Peyer's patch (tissue), 4 donors: Measurements from ENCODE around the gene MSI2. TPM values are rescaled to one million over a fixed set of nuclear protein-coding genes. Genes with fewer than 3 reads are reported as not detected.

Experiments used
- DNase-seq, 3 donors: peaks; one replicate each; pipeline ENCODE4 v3.0.0-alpha.2; 2017 to 2019
- H3K27ac ChIP-seq, 4 donors: fragments of 200-600 bp; sonication (generic); one replicate each; pipeline ENCODE4 v1.5.1; 2016 to 2019
- H3K27me3 ChIP-seq, 2 donors: fragments of 200-600 bp; sonication (generic); one replicate each; pipeline ENCODE4 v1.5.1; 2019
- H3K36me3 ChIP-seq, 3 donors: fragments of 200-600 bp; sonication (generic); one replicate each; pipeline ENCODE4 v1.5.1; 2016 to 2019
- H3K4me1 ChIP-seq, 4 donors: fragments of 200-600 bp; sonication (generic); one replicate each; pipeline ENCODE4 v1.5.1; 2016 to 2019
- H3K4me3 ChIP-seq, 4 donors: fragments of 200-600 bp; sonication (generic); 1 replicate in 3 of 4; 2 replicates in 1 of 4; pipeline ENCODE4 v1.5.1; 2016 to 2019; ENCODE audit warnings: mild to moderate bottlenecking in 1 of 4
- H3K9me3 ChIP-seq, 4 donors: fragments of 200-600 bp; sonication (generic); one replicate each; pipeline ENCODE4 v1.5.1; 2016 to 2019; ENCODE audit warnings: mild to moderate bottlenecking in 1 of 4
- POLR2A ChIP-seq, 2 donors: fragments of 450-650 bp; IDR thresholded peaks; one replicate each; pipeline ENCODE4 v1.5.1; 2017; ENCODE audit warnings: antibody characterized with exemption in 2 of 2, mild to moderate bottlenecking in 2 of 2, moderate library complexity in 2 of 2
- total RNA-seq, 4 donors: library from RNA; depleted of rRNA; stranded (reverse); fragments of >200 nt; gene quantifications; one replicate each; pipeline ENCODE4 v1.1.0, GENCODE V29; 2016
- TF ChIP-seq, protein P1 (sequence below), 6 experiments: fragments of 450-650 bp in 4 of 6; fragments of 200-600 bp in 2 of 6; sonication (generic) in 1 of 6; IDR thresholded peaks; one replicate each; pipeline ENCODE4 v1.5.1; 2017 to 2019; ENCODE audit warnings: antibody characterized with exemption in 6 of 6, mild to moderate bottlenecking in 3 of 6, moderate library complexity in 1 of 6

MSI2 gene
- total RNA-seq, 4 donors from 2014 or later, result 25.9 to 39.0 (median 29.2) TPM

DNA sequence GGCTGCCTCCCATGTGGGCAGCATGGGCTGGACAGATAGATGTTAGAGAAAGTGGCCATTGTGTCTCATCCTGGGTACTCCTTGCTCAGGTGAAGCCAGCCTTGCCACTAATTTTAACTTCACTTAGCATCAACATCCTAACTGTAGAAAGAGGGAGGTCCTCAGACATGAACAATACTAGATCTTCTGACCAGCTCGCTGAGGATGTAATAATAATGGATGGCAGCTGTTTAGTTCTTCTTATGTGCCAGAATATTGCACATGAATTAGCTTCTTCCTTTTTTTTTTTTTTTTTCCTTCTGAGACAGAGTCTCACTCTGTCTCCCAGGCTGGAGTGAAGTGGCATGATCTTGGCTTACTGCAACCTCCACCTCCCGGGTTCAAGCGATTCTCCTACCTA, 256.4 kb downstream of the MSI2 start:
- Histone ChIP-seq H3K4me1 (no peaks in the 10 kb centered on the region), H3K9me3 (no peaks in the 10 kb centered on the region), H3K4me3 (no peak overlapping the region), H3K27ac (no peak overlapping the region), H3K27me3 (no peaks in the 10 kb centered on the region), H3K36me3 (no peaks in the 10 kb centered on the region)
- TF ChIP-seq POLR2A (IDR thresholded peaks at IDR 0.05), result no peak
- TF ChIP-seq, protein P1, sequence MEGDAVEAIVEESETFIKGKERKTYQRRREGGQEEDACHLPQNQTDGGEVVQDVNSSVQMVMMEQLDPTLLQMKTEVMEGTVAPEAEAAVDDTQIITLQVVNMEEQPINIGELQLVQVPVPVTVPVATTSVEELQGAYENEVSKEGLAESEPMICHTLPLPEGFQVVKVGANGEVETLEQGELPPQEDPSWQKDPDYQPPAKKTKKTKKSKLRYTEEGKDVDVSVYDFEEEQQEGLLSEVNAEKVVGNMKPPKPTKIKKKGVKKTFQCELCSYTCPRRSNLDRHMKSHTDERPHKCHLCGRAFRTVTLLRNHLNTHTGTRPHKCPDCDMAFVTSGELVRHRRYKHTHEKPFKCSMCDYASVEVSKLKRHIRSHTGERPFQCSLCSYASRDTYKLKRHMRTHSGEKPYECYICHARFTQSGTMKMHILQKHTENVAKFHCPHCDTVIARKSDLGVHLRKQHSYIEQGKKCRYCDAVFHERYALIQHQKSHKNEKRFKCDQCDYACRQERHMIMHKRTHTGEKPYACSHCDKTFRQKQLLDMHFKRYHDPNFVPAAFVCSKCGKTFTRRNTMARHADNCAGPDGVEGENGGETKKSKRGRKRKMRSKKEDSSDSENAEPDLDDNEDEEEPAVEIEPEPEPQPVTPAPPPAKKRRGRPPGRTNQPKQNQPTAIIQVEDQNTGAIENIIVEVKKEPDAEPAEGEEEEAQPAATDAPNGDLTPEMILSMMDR (IDR thresholded peaks at IDR 0.05), result no peak
- DNase-seq, result no peak

DNA sequence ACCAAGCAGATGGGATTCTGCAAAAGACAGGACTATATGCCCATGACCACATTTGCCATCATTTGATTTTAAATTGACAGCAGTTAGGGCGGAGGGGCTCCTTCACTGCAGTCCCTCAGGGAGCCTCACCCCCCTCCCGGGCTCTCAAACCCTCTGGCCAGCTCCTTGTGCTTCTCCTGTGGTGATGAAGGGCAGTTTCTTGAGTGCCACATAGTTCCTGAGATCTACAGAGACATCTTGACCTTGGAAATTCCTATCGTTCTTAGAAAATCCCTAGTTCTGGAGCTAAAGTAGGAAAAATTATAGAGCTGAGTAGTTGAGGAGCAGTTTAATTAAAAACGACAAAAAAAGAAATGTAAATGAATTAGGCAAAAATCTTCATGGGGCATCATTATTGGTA, 257.2 kb downstream of the MSI2 start:
- Histone ChIP-seq H3K36me3 (no peaks in the 10 kb centered on the region), H3K4me3 (no peak overlapping the region), H3K4me1 (no peaks in the 10 kb centered on the region), H3K27ac (no peak overlapping the region), H3K27me3 (no peaks in the 10 kb centered on the region), H3K9me3 (no peaks in the 10 kb centered on the region)
- no peak for DNase-seq
- TF ChIP-seq, protein P1 (IDR thresholded peaks at IDR 0.05), result no peak
- TF ChIP-seq POLR2A (IDR thresholded peaks at IDR 0.05), result no peak

DNA sequence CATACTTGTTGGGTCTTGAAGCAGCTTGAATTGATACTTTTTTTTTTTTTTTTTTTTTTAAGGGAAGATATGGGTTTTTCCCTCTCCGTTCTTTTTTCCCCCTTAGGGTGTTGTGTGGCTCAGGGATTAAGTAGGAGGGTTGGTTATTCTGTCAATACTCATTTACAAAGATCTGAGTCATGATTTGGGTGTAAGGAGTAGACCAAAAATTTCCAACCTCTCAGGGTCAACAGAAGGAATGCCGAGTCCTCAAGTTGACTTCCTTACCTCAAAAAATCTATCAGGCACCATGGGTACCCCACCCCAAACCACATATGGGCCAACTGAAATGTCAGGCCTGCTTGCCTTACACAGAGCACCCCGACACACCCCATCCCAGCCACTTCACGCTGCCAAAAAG, 258.3 kb downstream of the MSI2 start:
- TF ChIP-seq, protein P1 (IDR thresholded peaks at IDR 0.05), result no peak
- TF ChIP-seq POLR2A (IDR thresholded peaks at IDR 0.05), result no peak
- DNase-seq, result no peak
- Histone ChIP-seq H3K27me3 (no peaks in the 10 kb centered on the region), H3K9me3 (no peaks in the 10 kb centered on the region), H3K36me3 (no peaks in the 10 kb centered on the region), H3K4me3 (no peak overlapping the region), H3K27ac (no peak overlapping the region), H3K4me1 (no peaks in the 10 kb centered on the region)

DNA sequence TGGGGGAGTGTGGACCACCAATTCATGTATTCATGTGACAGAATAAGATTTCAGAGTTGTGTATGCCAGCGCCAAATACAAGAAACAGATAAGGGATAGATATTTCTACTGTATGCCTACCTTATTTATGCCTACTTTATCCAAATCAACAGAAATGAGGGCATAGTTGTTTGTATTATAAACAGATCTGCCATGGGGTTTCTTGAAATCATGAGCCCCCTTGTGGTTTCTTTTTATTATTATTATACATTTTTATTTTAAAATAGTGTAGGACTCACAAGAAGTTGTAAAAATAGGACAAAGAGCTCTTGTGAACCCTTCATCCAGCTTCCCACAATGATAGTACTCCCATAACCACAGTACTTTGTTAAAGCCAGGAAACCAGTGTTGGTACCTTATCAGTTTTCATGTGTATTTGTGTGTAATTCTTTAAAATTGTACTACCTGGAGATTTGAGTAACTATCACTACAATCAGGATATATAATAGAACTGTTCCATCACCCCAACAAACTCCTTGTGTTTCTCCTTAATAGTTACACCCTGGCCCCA, 259.4 kb downstream of the MSI2 start:
- TF ChIP-seq POLR2A (IDR thresholded peaks at IDR 0.05), result no peak
- TF ChIP-seq, protein P1 (IDR thresholded peaks at IDR 0.05), result no peak
- H3K4me1 ChIP-seq, result no peaks in the 10 kb centered on the region
- H3K4me3 ChIP-seq, result no peak overlapping the region
- no peaks in the 10 kb centered on the region for H3K36me3 ChIP-seq
- DNase-seq, result no peak
- H3K27me3 ChIP-seq, result no peaks in the 10 kb centered on the region
- H3K27ac ChIP-seq, result no peak overlapping the region
- no peaks in the 10 kb centered on the region for H3K9me3 ChIP-seq

DNA sequence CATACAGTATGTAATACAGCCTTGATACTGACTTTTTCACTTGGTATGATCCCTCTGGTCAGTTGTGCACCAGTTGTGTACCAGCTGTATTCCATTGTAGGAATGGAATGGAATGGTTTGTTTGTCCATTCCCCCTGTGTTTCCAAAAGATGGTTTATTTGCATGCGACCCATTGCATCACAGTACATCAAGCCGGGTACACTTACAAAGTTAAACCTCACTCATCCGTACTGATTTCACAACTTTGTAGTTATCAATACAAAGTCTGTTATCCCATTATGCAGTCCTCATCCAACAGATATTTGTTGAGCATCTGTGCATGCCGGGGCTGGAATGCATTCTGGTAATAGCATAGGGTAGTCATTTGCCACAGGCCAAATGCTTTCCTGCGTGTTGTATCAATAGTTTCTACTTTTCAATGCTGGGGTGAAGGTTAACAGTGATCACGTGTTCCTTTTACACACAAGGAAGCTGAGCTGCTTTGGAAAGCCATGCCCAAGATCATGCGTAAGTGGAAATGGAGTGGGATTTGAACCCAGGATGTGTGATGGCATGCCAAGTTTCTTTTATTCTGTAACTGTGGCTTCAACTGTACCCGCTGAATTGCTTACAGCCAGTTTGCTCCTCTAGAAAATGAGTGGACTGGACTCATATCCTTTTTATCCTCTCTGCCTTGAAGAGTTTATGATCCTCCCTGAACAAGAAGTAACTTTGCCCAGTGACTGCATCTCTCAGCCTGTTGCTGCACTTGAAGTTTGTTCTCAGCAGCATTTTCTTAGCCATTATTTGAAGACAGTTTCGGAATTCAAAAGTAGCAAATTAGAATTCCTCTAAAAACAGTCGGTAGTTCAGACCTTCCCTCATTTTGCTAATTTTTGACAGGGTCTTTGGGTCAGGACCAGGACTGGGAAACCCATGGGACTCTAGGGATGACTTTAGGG, 260.2 kb downstream of the MSI2 start:
- no peak overlapping the region for H3K27ac ChIP-seq
- no peak for TF ChIP-seq POLR2A (IDR thresholded peaks at IDR 0.05)
- TF ChIP-seq, protein P1 (IDR thresholded peaks at IDR 0.05), result no peak

More for the DNA sequence above, 260.2 kb downstream of the MSI2 start:
- no peak overlapping the region for H3K4me3 ChIP-seq
- no peaks in the 10 kb centered on the region for H3K36me3 ChIP-seq
- no peaks in the 10 kb centered on the region for H3K27me3 ChIP-seq
- H3K4me1 ChIP-seq, result no peaks in the 10 kb centered on the region
- no peak for DNase-seq
- H3K9me3 ChIP-seq, result no peaks in the 10 kb centered on the region
